ENCODE results near the gene SPESP1.

Gene SPESP1

DNA sequence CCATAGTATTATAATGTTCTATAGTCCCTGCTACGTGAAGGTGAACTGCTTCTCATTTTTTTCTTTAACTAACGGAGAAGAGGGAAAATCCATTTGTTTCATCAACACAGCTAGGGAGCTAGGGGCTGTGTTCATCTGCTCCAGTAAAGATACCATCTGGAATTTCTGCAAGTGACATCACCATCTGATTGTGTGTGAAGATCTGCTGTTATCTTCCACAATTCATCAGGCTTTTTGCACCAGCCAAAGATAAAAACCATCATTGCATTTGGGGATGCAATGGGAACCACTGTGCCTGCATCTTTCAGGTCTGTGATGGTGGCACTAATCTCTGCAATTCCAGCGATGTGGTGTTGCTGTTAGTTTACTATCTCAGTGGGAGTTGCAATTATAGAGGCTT, 48.7 kb downstream of the SPESP1 start:
- H3K4me3 ChIP-seq (ENCODE audit: low read depth, low read length) = no peak overlapping the region
- no peak for TF ChIP-seq CTCF (IDR thresholded peaks at IDR 0.05; ENCODE audit: low read depth, low read length)

DNA sequence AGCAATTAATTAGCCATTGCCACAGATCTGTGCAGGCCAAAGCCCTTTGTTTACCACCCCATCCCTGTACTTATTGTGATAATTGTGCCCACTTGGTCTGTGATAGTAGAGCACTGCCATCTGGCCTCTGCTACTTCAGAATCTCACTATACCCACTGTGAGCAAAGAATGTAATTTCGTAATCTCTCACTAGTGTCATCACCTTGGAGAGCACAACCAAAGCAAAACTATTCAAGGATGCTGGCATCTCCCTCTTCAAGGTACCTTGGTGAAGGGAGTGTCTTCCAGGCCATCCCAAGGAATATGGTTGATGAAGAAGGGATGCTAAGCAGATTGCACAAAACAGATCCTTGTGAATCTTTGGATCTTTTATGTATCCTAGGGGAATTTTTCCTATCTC, 49.5 kb downstream of the SPESP1 start:
- no peak overlapping the region for H3K4me3 ChIP-seq (ENCODE audit: low read depth, low read length)
- no peak for TF ChIP-seq CTCF (IDR thresholded peaks at IDR 0.05; ENCODE audit: low read depth, low read length)

- TF ChIP-seq CTCF (IDR thresholded peaks at IDR 0.05; ENCODE audit: low read depth, low read length) = no peak
- H3K4me3 ChIP-seq (ENCODE audit: low read depth, low read length) = no peak overlapping the region
Observed at GRCh38 chr15:68980786-68981185, 50.5 kb downstream of the SPESP1 start.

- no peak for TF ChIP-seq CTCF (IDR thresholded peaks at IDR 0.05; ENCODE audit: low read depth, low read length)
- no peak overlapping the region for H3K4me3 ChIP-seq (ENCODE audit: low read depth, low read length)
Observed at GRCh38 chr15:68981941-68982340, 51.6 kb downstream of the SPESP1 start.

DNA sequence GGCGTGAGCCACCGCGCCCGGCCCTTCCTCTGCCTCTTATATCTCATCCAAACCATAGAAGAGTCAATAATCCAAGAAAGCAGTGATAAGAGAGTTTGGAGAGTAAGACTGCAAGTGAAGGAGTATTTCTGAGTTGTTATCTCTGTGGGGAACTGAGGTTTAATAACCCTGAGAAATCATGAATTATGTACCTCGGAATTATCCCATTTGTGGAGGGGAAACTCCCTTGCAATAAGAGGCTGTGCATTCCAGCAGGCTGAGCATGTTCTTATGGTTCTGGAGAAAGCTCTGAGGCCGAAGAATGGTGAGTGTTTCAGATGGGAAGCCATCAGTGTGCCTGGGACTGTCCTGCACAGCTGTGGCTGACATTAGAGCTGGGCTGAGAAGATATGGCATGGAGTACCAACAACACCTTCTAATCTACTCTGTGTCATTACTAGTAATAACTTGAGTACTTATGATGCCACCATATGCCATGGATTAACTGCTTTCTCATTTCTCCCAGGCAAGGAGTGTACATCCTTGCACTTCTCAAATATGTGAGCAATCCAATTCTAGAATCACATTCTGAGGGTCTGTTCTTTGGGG, 52.7 kb downstream of the SPESP1 start:
- no peak overlapping the region for H3K4me3 ChIP-seq (ENCODE audit: low read depth, low read length)
- TF ChIP-seq CTCF (IDR thresholded peaks at IDR 0.05; ENCODE audit: low read depth, low read length) = no peak

DNA sequence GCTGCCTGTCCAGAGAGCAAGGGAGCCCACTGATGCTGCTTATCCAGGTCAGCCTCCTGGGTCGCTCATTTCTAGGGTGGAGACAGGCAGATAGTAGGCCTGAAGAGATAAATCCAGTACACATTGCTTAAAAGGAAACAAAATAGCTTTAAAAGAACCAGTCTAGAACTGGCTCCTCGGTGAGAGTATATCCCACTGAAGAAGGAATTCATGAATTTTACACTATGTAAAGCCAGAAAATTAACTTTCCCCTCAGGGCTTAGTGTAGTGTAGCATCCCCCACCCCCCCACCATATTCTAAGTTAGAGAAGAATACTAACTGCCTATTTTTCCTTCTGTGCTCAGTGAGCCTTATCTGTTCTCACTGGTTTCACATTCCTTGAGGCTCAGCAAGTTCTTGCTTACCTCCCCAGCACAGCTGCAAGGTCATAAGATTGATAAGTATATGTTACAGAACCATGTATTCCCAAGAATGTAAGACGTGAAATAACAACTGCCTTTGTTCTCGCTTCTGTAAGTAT, 53.7 kb downstream of the SPESP1 start:
- no peak for TF ChIP-seq CTCF (IDR thresholded peaks at IDR 0.05; ENCODE audit: low read depth, low read length)
- H3K4me3 ChIP-seq (ENCODE audit: low read depth, low read length) = no peak overlapping the region

DNA sequence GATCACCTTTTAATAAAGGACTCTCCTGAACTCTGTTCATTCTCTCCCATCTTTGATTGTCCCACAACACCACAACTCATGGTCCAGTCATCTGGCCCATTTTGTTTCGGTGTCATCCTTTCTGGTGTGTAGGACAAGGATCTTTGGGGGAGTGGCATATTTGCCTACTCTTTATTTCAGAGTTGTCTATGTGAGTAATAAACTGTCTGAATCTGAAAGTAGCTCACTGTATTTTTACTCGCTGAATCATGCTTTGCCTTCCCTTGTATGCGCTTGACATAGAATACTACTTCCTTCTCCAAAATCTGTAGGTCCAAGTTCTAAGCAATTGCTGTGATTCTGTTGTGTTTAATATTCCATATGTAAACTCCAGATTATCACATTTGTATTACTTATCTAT, 54.3 kb downstream of the SPESP1 start:
- TF ChIP-seq CTCF (IDR thresholded peaks at IDR 0.05; ENCODE audit: low read depth, low read length) = no peak
- no peak overlapping the region for H3K4me3 ChIP-seq (ENCODE audit: low read depth, low read length)

Measured in WI38 (cell line).